Thymus (tissue), 2 donors: ENCODE results near the gene PTGES3. TPM values are rescaled to one million over a fixed set of nuclear protein-coding genes. Genes with fewer than 3 reads are reported as not detected.

Source experiments
- polyA plus RNA-seq: library from polyadenylated mRNA; stranded (reverse); fragments of 200-250 nt; gene quantifications from one replicate; pipeline ENCODE4 v1.2.3, GENCODE V29; 2013
- total RNA-seq: library from RNA; stranded (reverse); fragments of 120-200 nt; gene quantifications from one replicate; pipeline ENCODE4 v1.2.4, GENCODE V29; 2013
- donor health status: healthy.

The PTGES3 gene
- total and polyA plus RNA-seq, 2 donors, result 101 to 161 TPM

Other genes starting within 250 kb of the PTGES3 start
- 15.8 TPM for gene TIMELESS, start 238.9 kb downstream of the PTGES3 start, total RNA-seq
- gene TIMELESS, start 238.9 kb downstream of the PTGES3 start, polyA plus RNA-seq, result 8.4 TPM
- gene MIP, start 233.6 kb downstream of the PTGES3 start, total RNA-seq, result 0.09 TPM
- gene MIP, start 233.6 kb downstream of the PTGES3 start, polyA plus RNA-seq, result 0.02 TPM
- 1.2 TPM for gene SPRYD4, start 219.7 kb downstream of the PTGES3 start, total RNA-seq
- 1.8 TPM for gene SPRYD4, start 219.7 kb downstream of the PTGES3 start, polyA plus RNA-seq
- 1.0 TPM for gene GLS2, start 200.1 kb downstream of the PTGES3 start, total RNA-seq
- 2.6 TPM for gene GLS2, start 200.1 kb downstream of the PTGES3 start, polyA plus RNA-seq
- 3.2 TPM for gene RBMS2, start 166.5 kb downstream of the PTGES3 start, total RNA-seq
- 4.9 TPM for gene RBMS2, start 166.5 kb downstream of the PTGES3 start, polyA plus RNA-seq
- gene BAZ2A, start 58.0 kb downstream of the PTGES3 start, total RNA-seq, result 18.0 TPM
- 29.8 TPM for gene BAZ2A, start 58.0 kb downstream of the PTGES3 start, polyA plus RNA-seq
- 680 TPM for gene ATP5F1B, start 42.3 kb downstream of the PTGES3 start, total RNA-seq
- 263 TPM for gene ATP5F1B, start 42.3 kb downstream of the PTGES3 start, polyA plus RNA-seq
- 2,524 TPM for gene NACA, start 37.0 kb upstream of the PTGES3 start, total RNA-seq
- gene NACA, start 37.0 kb upstream of the PTGES3 start, polyA plus RNA-seq, result 3,035 TPM
- 37.6 TPM for gene PRIM1, start 64.0 kb upstream of the PTGES3 start, total RNA-seq
- 6.9 TPM for gene PRIM1, start 64.0 kb upstream of the PTGES3 start, polyA plus RNA-seq
- gene HSD17B6, start 75.0 kb upstream of the PTGES3 start, total RNA-seq, result 1.2 TPM
- gene HSD17B6, start 75.0 kb upstream of the PTGES3 start, polyA plus RNA-seq, result 0.62 TPM
- 0.33 TPM for gene SDR9C7, start 246.1 kb upstream of the PTGES3 start, total RNA-seq
- gene SDR9C7, start 246.1 kb upstream of the PTGES3 start, polyA plus RNA-seq, result 2.3 TPM